ENCODE measurements around the gene NBDY.
"Not testable (repeated sequence)": the region's sequence is repeated elsewhere in the genome, so short reads cannot be mapped to it uniquely, and the experiment has no call there.

Gene NBDY, protein sequence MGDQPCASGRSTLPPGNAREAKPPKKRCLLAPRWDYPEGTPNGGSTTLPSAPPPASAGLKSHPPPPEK

DNA sequence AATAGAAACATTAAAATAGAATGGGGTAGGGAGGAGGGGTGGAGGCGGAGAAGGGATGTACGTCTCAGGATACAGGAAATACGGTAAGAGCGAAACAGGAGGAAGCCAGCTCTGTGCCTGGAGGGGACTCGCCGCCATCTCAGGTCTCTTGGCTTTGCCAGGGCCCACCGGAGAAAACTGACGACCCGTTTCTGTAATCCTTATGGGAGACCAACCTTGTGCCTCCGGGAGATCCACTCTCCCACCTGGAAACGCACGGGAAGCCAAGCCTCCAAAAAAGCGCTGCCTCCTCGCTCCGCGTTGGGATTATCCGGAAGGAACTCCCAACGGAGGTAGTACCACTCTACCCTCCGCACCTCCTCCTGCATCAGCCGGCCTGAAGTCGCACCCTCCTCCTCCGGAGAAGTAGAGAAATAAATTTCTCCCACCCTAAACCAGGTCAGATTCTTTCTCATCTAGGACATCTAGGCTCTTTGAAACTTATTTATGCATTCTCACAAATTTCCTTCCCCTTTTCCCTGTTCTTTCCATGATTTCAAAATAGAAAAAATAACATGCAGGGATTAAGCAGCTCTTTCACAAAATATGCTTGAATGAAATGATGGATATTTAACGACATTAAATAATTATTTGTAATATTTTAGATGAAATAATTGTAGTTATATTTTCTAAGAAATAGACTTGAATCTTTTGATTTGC is at the start of gene NBDY:
TSS of gene NBDY (plus strand) at position 92 of the 699 bp plus-strand sequence. CDS start at position 203, 111 bp downstream.
- H3K27me3 ChIP-seq (replicated peaks; ENCODE audit: control insufficient read depth, insufficient read depth, low read length): no peaks in the 10 kb centered on the region
- TF ChIP-seq, protein P1, sequence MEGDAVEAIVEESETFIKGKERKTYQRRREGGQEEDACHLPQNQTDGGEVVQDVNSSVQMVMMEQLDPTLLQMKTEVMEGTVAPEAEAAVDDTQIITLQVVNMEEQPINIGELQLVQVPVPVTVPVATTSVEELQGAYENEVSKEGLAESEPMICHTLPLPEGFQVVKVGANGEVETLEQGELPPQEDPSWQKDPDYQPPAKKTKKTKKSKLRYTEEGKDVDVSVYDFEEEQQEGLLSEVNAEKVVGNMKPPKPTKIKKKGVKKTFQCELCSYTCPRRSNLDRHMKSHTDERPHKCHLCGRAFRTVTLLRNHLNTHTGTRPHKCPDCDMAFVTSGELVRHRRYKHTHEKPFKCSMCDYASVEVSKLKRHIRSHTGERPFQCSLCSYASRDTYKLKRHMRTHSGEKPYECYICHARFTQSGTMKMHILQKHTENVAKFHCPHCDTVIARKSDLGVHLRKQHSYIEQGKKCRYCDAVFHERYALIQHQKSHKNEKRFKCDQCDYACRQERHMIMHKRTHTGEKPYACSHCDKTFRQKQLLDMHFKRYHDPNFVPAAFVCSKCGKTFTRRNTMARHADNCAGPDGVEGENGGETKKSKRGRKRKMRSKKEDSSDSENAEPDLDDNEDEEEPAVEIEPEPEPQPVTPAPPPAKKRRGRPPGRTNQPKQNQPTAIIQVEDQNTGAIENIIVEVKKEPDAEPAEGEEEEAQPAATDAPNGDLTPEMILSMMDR (IDR thresholded peaks at IDR 0.05; ENCODE audit: insufficient read depth, low read length, poor library complexity, severe bottlenecking): no peak
- peak within 1 kb of the TSS; percentile 79 for H3K4me3 ChIP-seq (replicated peaks; ENCODE audit: low read depth, low read length)
- peak; percentile 64 for DNase-seq (ENCODE audit: extremely low read depth, insufficient read length)
- no peaks in the 10 kb centered on the region for H3K36me3 ChIP-seq (ENCODE audit: control insufficient read depth, insufficient read depth, low read length)

DNA sequence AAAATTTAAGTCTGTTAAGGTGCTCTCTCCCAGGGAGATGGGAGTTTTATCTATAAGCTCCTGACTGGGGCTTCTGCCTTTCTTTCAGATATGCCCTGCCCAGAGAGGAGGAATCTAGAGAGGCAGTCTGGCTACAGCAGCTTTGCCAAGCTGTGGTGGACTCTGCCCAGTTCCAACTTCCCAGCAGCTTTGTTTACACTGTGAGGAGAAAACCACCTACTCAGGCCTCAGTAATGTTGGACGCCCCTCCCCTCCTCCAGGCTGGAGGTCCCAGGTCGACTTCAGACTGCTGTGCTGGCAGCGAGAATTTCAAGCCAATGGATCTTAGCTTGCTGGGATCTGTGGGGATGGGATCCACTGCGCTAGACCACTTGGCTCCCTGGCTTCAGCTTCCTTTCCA is 24.5 kb upstream of the NBDY start:
- H3K36me3 ChIP-seq (ENCODE audit: control insufficient read depth, insufficient read depth, low read length); DNase-seq (ENCODE audit: extremely low read depth, insufficient read length); H3K27me3 ChIP-seq (replicated peaks; ENCODE audit: control insufficient read depth, insufficient read depth, low read length); H3K4me3 ChIP-seq (replicated peaks; ENCODE audit: low read depth, low read length): not testable (repeated sequence)

DNA sequence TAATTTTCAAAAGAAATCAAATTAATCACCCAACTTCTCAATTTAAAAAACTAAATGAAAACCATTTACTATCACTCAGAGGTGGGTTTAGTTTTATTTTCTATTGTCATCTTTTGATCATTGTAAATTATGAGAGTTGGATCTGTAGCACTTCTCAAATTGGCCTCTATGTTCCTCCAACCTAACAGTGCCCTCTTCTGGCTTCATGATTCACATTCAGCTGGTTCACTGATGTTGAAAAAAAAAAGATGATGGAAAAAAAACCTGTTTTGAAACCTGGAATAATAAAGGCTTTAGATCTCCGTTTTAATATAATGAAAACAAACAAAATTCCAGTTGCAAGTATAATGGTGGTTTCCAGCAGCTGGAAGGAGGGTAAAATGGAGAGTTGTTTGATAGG is 2.4 kb upstream of the NBDY start:
- TF ChIP-seq, protein P1 (IDR thresholded peaks at IDR 0.05; ENCODE audit: insufficient read depth, low read length, poor library complexity, severe bottlenecking): peak; percentile 76
- DNase-seq (ENCODE audit: extremely low read depth, insufficient read length): no peak
- Histone ChIP-seq H3K36me3 (ENCODE audit: control insufficient read depth, insufficient read depth, low read length) (no peaks in the 10 kb centered on the region), H3K4me3 (replicated peaks; ENCODE audit: low read depth, low read length) (no peak overlapping the region), H3K27me3 (replicated peaks; ENCODE audit: control insufficient read depth, insufficient read depth, low read length) (no peaks in the 10 kb centered on the region)

DNA sequence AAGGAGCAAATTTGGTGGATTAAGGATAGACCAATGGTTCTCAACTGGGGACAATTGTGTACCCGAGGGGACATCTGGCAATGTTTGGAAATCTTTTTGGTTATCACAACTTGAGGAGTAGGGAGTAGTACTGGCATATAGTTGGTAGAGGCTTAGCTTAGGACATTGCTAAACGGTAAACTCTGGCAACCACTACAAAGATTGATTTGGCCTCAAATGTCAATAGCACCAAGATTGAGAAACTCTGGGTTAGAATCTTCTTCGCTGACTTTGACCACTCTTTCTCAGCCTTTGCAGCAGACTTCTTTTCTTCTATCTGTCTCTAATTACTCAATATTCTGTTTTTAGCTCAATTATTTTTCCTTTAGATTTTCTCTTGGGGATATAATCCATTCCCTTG is 1.5 kb upstream of the NBDY start:
- Histone ChIP-seq H3K27me3 (replicated peaks; ENCODE audit: control insufficient read depth, insufficient read depth, low read length) (no peaks in the 10 kb centered on the region), H3K4me3 (replicated peaks; ENCODE audit: low read depth, low read length) (no peak overlapping the region), H3K36me3 (ENCODE audit: control insufficient read depth, insufficient read depth, low read length) (no peaks in the 10 kb centered on the region)
- TF ChIP-seq, protein P1 (IDR thresholded peaks at IDR 0.05; ENCODE audit: insufficient read depth, low read length, poor library complexity, severe bottlenecking): no peak
- DNase-seq (ENCODE audit: extremely low read depth, insufficient read length): no peak

DNA sequence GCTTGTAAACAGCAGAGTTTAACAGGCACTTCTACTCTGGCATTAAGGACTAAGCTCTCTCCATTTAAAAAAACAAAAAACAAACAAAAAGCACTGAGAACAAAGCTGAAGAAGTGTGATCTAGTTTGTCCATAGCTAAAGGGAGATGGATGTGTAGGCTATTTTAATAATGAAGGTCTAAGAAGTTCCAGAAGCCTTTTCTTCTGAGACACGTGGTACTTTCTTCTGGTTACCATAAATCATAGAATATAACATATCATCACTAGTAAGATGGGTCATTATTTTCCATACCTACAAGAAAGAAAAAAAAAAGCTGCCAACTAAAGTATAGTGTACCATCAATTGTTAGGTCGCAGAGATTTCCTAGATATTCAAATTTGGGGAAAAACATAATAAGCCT is 722 bp upstream of the NBDY start:
- DNase-seq (ENCODE audit: extremely low read depth, insufficient read length): no peak

DNA sequence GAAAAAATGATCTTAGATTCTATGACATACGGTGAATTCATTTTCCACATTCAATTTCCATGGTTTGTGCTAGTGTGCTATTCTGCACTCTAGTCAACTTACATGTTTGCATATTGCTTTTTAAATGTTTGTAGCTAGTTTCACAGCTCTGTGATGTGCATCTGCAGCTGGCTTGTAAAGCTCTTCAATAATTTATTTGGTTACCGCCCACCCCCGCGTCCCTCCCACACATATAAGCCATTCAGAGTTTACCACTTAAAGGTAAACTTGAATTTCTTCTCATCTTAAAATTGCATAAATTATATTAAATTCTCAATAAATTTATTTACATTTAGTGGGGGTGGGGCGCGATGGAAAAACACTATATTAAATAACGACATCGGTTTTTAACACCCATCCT is 291 bp upstream of the NBDY start:
- TF ChIP-seq, protein P1 (IDR thresholded peaks at IDR 0.05; ENCODE audit: insufficient read depth, low read length, poor library complexity, severe bottlenecking): no peak
- Histone ChIP-seq H3K4me3 (replicated peaks; ENCODE audit: low read depth, low read length) (peak overlapping the region; percentile 79), H3K27me3 (replicated peaks; ENCODE audit: control insufficient read depth, insufficient read depth, low read length) (no peaks in the 10 kb centered on the region), H3K36me3 (ENCODE audit: control insufficient read depth, insufficient read depth, low read length) (no peaks in the 10 kb centered on the region)
- peak; percentile 15 for DNase-seq (ENCODE audit: extremely low read depth, insufficient read length)

More for the DNA sequence above, 722 bp upstream of the NBDY start:
- TF ChIP-seq, protein P1 (IDR thresholded peaks at IDR 0.05; ENCODE audit: insufficient read depth, low read length, poor library complexity, severe bottlenecking): no peak
- no peaks in the 10 kb centered on the region for H3K27me3 ChIP-seq (replicated peaks; ENCODE audit: control insufficient read depth, insufficient read depth, low read length)
- no peak overlapping the region for H3K4me3 ChIP-seq (replicated peaks; ENCODE audit: low read depth, low read length)
- no peaks in the 10 kb centered on the region for H3K36me3 ChIP-seq (ENCODE audit: control insufficient read depth, insufficient read depth, low read length)
